PC-3 (cell line): ENCODE measurements around the gene ZDHHC22. TPM values are rescaled to one million over a fixed set of nuclear protein-coding genes. Genes with fewer than 3 reads are reported as not detected.

Experiments
- ATAC-seq: fragments of 200-7000 bp; cut with Tn5 transposase; 2 replicates; pipeline ENCODE4 v1.9.1; 2020; ENCODE audit warnings: mild to moderate bottlenecking, moderate library complexity
- BruUV-seq: library from RNA; stranded (reverse); fragments of 400-500 nt; replicated peaks from 2 replicates; lab custom pipeline; 2021; lab: Mats Ljungman, UMichigan
- CTCF ChIA-PET: fragments of 300-600 bp; sonication (Branson Sonifier 250); formaldehyde crosslinking; loops from one replicate; lab custom pipeline; 2022; ENCODE audit warnings: antibody characterized with exemption; lab: Charles Lee
- POLR2A ChIA-PET: fragments of 300-600 bp; sonication (Branson Sonifier 250); formaldehyde crosslinking; loops from one replicate; lab custom pipeline; 2022; ENCODE audit warnings: antibody characterized with exemption; ENCODE audit not compliant: unreplicated experiment; lab: Charles Lee
- DNase-seq: peaks from one replicate; pipeline ENCODE4 v3.0.0-alpha.2; 2015
- H2AFZ ChIP-seq: fragments of 300-600 bp; sonication (generic); 2 replicates; pipeline ENCODE4 v1.6.0; 2016; ENCODE audit warnings: antibody characterized with exemption, low read length
- H3F3A ChIP-seq: fragments of 300-600 bp; sonication (generic); one replicate; pipeline ENCODE4 v1.6.0; 2017; ENCODE audit warnings: antibody characterized with exemption, low read length, control low read depth, mild to moderate bottlenecking; ENCODE audit not compliant: unreplicated experiment
- H3K27ac ChIP-seq: fragments of 300-600 bp; sonication (generic); 2 replicates; pipeline ENCODE4 v1.5.1; 2016; ENCODE audit warnings: mild to moderate bottlenecking, low read length
- H3K27me3 ChIP-seq: fragments of 300-600 bp; sonication (generic); 2 replicates; pipeline ENCODE4 v1.6.1; 2016; ENCODE audit warnings: low read length, mixed read lengths
- H3K36me3 ChIP-seq: fragments of 300-600 bp; sonication (generic); 2 replicates; pipeline ENCODE4 v1.6.1; 2016; ENCODE audit warnings: low read depth, mixed run types, low read length, mixed read lengths
- H3K4me1 ChIP-seq: fragments of 300-600 bp; sonication (generic); 2 replicates; pipeline ENCODE4 v1.5.1; 2016; ENCODE audit warnings: low read length; ENCODE audit not compliant: insufficient read depth
- H3K4me2 ChIP-seq: fragments of 300-600 bp; sonication (generic); 2 replicates; pipeline ENCODE4 v1.6.0; 2016; ENCODE audit warnings: low read length
- H3K4me3 ChIP-seq: fragments of 300-600 bp; sonication (generic); 2 replicates; pipeline ENCODE4 v1.5.1; 2016; ENCODE audit warnings: mild to moderate bottlenecking, low read length, mixed read lengths
- H3K79me2 ChIP-seq: fragments of 300-600 bp; sonication (generic); 2 replicates; pipeline ENCODE4 v1.6.1; 2017; ENCODE audit warnings: low read length, mixed read lengths
- H3K9ac ChIP-seq: fragments of 300-600 bp; sonication (generic); 2 replicates; pipeline ENCODE4 v1.6.0; 2016; ENCODE audit warnings: mild to moderate bottlenecking, low read length
- H3K9me2 ChIP-seq: fragments of 300-600 bp; sonication (generic); replicated peaks from 2 replicates; pipeline ENCODE4 v1.6.1; 2016; ENCODE audit warnings: mixed run types, low read length, mixed read lengths
- H3K9me3 ChIP-seq: fragments of 300-600 bp; sonication (generic); 2 replicates; pipeline ENCODE4 v1.6.1; 2016; ENCODE audit warnings: low read length, mixed read lengths
- H4K20me1 ChIP-seq: fragments of 300-600 bp; sonication (generic); 2 replicates; pipeline ENCODE4 v1.6.1; 2016; ENCODE audit warnings: low read length, mixed read lengths
- CTCF ChIP-seq: fragments of 300-600 bp; sonication (generic); conservative IDR thresholded peaks from 2 replicates; pipeline ENCODE4 v1.5.1; 2017; ENCODE audit warnings: antibody characterized with exemption, low read depth, mild to moderate bottlenecking, low read length
- EZH2 ChIP-seq: fragments of 300-600 bp; sonication (generic); IDR thresholded peaks from one replicate; pipeline ENCODE4 v1.6.1; 2017; ENCODE audit warnings: antibody characterized with exemption, mild to moderate bottlenecking, low read length; ENCODE audit not compliant: unreplicated experiment
- EZH2phosphoT487 ChIP-seq: fragments of 300-600 bp; sonication (generic); IDR thresholded peaks from 2 replicates; pipeline ENCODE4 v1.6.1; 2018; ENCODE audit warnings: mild to moderate bottlenecking, antibody characterized with exemption, low read length, borderline replicate concordance
- intact Hi-C: fragments of 100-400 bp; cut with micrococcal nuclease; formaldehyde crosslinking; loops from 2 replicates; pipeline ENCODE4 v1.9.0; 2023
- total RNA-seq: library from RNA; depleted of rRNA; stranded (reverse); fragments of >200 nt; gene quantifications from 2 replicates; pipeline ENCODE4 v1.2.3, GENCODE V29; 2014

ZDHHC22 gene
- total RNA-seq, 1 experiment from 2014 or later: 0.15 TPM

GRCh38 chr14:77109656-77110055 is 31.9 kb downstream of the ZDHHC22 start:
- Histone ChIP-seq H3K36me3 (peaks cover 66% of the 10 kb centered on the region), H3K9ac (no peak overlapping the region), H3K4me1 (no peaks in the 10 kb centered on the region), H3K4me3 (no peak overlapping the region), H3F3A (no peaks in the 10 kb centered on the region), H3K27me3 (no peaks in the 10 kb centered on the region), H3K27ac (no peak overlapping the region), H3K9me2 (no peaks in the 10 kb centered on the region), H3K4me2 (no peak overlapping the region), H3K79me2 (peaks cover under 1% of the 10 kb centered on the region; the same call in 1 of the 2 replicates), H4K20me1 (no peaks in the 10 kb centered on the region), H3K9me3 (no peaks in the 10 kb centered on the region), H2AFZ (no peak overlapping the region)
- ATAC-seq (no peak), DNase-seq (no peak)
- no TSS peak for BruUV-seq
- TF ChIP-seq CTCF (no peak), EZH2phosphoT487 (no peak), EZH2 (no peak)
- intact Hi-C loops: no loop called here
- POLR2A ChIA-PET: no interaction called here
- CTCF ChIA-PET: interaction anchor here (0.6 kb wide), 1 partner anchor 1439 kb away, joined by 3 read pairs; no protein-coding TSS in a partner anchor

GRCh38 chr14:77108753-77109152 is 32.8 kb downstream of the ZDHHC22 start:
- no peak for ATAC-seq
- POLR2A ChIA-PET: no interaction called here
- CTCF ChIA-PET: interaction anchor here (0.6 kb wide), 1 partner anchor 15 kb away, joined by 3 read pairs; no protein-coding TSS in a partner anchor
- Histone ChIP-seq H2AFZ (no peak overlapping the region), H3K4me1 (no peaks in the 10 kb centered on the region), H3K9me2 (no peaks in the 10 kb centered on the region), H3K27me3 (no peaks in the 10 kb centered on the region), H3K9ac (no peak overlapping the region), H3K79me2 (peaks cover 10% of the 10 kb centered on the region; the same call in 1 of the 2 replicates), H3K4me2 (no peak overlapping the region), H3K36me3 (peaks cover 57% of the 10 kb centered on the region), H3F3A (no peaks in the 10 kb centered on the region), H4K20me1 (no peaks in the 10 kb centered on the region), H3K9me3 (no peaks in the 10 kb centered on the region), H3K27ac (no peak overlapping the region), H3K4me3 (no peak overlapping the region)
- no TSS peak for BruUV-seq
- intact Hi-C loops: no loop called here
- TF ChIP-seq EZH2phosphoT487: no peak
- 0 out of 2 replicates have a peak, but pooled peaks have one; percentile 25 for TF ChIP-seq CTCF
- DNase-seq: no peak

GRCh38 chr14:77107228-77107627 is 34.4 kb downstream of the ZDHHC22 start:
- TF ChIP-seq EZH2phosphoT487 (no peak), EZH2 (no peak), CTCF (no peak)
- H2AFZ ChIP-seq: no peak overlapping the region
- BruUV-seq: no TSS peak
- no peak overlapping the region for H3K9ac ChIP-seq
- no peak overlapping the region for H3K4me2 ChIP-seq
- no peaks in the 10 kb centered on the region for H3K9me3 ChIP-seq
- no peak overlapping the region for H3K4me3 ChIP-seq
- no peaks in the 10 kb centered on the region for H4K20me1 ChIP-seq
- no peaks in the 10 kb centered on the region for H3F3A ChIP-seq
- ChIA-PET CTCF (no interaction called here), POLR2A (no interaction called here)
- no peaks in the 10 kb centered on the region for H3K27me3 ChIP-seq
- no peaks in the 10 kb centered on the region for H3K9me2 ChIP-seq
- no peaks in the 10 kb centered on the region for H3K4me1 ChIP-seq
- H3K27ac ChIP-seq: no peak overlapping the region
- intact Hi-C loops: no loop called here
- peaks cover 48% of the 10 kb centered on the region for H3K36me3 ChIP-seq
- DNase-seq: no peak
- H3K79me2 ChIP-seq: peaks cover 24% of the 10 kb centered on the region
- ATAC-seq: no peak
